ENCODE data around the gene RNF130.

The RNF130 gene

GRCh38 chr5:180071531-180072255 lies at the start of gene RNF130:
Gene RNF130, minus strand, starts transcription at chr5:180071759. Its CDS starts 57 bp downstream, at chr5:180071702.
- DNase-seq (ENCODE audit: low spot score), result peak; percentile 84

DNA sequence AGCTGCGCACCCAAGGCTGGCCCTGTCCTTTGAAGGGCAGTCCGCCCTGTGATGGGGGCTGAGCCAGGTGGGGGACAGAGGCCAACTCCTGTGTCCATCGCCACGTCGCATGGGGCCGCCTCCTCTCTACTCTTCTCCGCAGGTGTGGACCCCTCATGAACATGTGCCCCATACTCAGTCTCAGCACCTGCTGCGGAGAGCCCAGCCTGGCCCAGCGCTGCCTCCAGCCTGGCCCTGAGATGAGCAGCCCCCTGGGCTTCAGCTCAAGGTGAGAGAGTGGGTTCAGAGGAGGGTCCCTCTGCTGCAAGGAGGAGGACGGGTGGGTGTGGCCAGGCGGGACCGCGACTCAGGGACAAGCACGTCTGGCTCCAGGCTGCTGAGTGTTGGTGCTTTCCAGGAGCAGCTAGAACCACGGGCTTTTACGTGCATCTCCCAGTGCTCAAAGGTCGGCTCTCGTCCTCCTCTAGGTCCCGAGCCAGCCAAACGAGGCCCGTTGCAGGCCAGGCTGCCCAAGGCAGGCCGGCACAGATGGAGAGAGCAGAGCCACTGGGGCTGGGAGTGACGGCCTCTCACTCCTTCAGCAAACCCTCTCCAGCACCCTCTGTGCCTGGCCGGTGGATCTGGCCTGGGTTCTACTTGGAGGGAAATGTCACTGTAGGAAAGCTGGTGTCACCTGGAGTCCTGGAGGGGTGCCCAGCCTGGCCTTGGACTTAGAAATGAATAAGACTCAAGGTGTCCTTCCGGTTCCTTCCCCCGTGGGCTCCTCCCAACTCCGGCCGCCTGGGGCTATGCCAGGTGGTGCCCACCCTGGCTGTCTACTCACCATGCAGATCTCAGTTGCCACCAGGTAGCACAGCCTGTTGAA lies 48.9 kb upstream of the RNF130 start:
- DNase-seq (ENCODE audit: low spot score), result no peak

DNA sequence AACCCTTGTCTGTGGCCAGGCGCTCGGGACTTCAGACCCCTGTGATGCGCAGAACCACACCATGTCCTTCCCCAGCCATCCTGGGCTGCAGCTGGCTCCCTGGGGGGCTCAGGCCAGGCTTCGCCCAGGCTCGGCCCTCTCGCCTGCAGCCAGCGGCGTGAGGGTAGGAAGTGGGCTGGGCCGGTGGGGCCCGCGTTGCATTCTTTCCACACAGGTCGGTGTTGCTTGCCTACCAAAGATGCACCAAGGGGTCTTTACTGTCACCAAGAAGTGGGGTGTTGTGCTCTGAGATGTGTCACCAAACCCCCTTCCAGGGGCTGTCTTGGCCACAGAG lies 48.3 kb upstream of the RNF130 start:
- no peak for DNase-seq (ENCODE audit: low spot score)

DNA sequence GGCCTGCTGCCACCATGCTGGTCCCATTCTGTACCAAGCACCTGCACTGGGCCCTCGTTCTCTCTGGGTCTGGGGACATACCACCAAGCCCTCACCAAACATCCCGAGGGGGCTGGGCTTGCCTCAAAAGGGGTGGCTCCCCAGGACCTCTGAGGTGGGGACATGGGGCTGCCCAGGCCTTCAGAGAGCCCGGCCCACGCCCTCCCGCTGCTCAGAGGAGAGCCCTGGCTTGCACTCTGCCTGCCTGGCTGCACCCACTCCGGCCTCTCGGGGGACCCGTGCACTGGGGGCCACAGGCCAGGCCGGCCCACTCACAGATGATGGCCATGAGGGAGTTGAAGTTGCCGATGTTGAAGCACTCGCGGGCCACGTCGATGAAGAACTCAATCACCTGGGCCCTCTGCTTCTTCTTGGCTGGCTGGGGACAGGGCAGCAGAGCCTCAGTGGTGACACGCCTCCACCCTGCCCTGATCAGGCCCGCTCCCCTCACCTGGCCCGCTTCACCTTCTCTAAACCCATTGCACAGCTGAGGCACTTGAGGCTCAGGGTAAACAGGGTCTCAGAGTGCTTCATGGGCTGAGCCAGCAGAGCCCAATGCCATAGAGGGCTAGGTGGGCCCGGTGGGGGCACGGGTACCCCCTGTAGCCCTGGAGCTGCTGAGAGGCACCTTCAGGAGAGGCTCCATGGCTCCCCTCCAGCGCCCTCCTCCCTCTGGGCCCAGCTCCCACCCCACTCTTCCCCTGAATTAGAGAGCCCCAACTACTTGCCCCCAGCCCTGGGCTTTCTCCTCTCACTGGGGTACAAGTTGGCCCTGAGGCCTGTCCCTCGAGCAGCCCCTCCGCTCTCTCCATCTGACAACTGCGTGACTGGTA lies 47.7 kb upstream of the RNF130 start:
- no peak for DNase-seq (ENCODE audit: low spot score)

GRCh38 chr5:180118391-180118791 lies 46.8 kb upstream of the RNF130 start:
- no peak for DNase-seq (ENCODE audit: low spot score)

DNA sequence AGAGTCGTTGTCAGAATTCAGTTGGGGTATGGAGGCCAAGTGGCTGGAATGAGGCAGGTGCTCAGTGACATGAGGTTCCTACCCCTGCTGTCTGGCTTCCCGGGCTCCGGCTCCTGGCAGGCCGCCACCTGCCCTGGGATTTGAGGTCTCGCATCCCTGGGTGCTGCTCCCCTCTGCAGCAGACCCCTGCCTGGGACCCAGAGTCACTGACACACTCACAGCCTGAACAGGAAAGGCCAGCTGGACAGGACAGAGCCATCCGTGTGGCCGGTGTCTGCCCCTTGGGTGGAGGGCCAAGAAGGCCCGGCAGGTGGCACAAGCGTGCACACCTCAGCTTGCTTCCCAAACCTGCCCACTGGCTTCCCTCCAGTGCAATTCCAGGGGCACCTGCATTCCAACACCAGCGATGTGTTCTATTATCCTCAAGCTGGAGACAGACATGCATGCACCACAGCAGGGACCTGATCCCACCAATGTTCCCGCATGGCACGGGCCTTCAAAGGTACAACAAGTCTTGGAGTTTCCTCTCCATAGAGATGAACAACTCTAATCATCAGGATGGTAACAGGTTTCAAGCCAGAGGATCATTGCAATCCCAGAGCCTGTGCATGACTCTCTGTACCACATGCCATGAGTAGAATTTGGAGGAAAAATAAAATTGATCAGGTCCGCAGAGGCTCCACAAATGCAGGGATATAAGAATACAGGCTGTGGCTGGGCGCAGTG lies 45.6 kb upstream of the RNF130 start:
- DNase-seq (ENCODE audit: low spot score), result no peak

GRCh38 chr5:180116077-180116999 lies 44.8 kb upstream of the RNF130 start:
- no peak for DNase-seq (ENCODE audit: low spot score)

GRCh38 chr5:180115326-180116076 lies 43.9 kb upstream of the RNF130 start:
- no peak for DNase-seq (ENCODE audit: low spot score)

GRCh38 chr5:180114304-180115003 lies 42.9 kb upstream of the RNF130 start:
- DNase-seq (ENCODE audit: low spot score), result no peak

GRCh38 chr5:180113660-180114303 lies 42.2 kb upstream of the RNF130 start:
- no peak for DNase-seq (ENCODE audit: low spot score)

DNA sequence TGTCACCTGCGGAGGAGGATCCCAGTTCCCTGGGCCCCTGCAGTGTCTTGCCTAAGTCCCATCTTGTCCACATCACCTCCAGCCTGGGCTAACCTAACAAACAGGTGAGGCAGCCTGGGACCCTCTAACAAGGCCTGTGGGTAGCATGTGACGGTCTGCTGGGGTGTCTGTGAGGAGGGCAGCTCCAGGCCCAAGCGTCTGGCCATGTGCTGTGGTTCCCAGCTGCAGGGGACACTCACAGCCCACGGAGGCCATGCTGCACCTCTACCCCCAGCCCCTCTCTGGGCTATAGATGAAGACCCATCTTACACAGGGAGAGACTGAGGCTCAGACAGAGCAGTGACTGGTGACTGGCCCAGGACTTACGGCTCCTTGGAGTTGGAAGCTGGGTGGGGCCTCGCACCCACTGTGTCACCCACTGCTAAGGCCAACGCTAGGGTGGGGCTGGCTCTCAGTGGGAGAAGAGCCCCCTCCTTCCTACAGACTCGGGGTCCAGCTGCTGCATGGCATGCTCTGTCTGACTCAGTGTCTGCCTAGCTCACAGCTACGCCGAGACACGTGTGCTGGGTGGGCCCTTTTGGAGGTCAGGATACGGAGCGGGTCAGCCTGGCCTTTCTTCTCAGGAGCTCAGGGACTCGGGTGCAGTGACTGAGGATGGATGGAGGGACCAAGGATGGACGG lies 40.8 kb upstream of the RNF130 start:
- no peak for DNase-seq (ENCODE audit: low spot score)

GRCh38 chr5:180111273-180112002 lies 39.9 kb upstream of the RNF130 start:
- no peak for DNase-seq (ENCODE audit: low spot score)

DNA sequence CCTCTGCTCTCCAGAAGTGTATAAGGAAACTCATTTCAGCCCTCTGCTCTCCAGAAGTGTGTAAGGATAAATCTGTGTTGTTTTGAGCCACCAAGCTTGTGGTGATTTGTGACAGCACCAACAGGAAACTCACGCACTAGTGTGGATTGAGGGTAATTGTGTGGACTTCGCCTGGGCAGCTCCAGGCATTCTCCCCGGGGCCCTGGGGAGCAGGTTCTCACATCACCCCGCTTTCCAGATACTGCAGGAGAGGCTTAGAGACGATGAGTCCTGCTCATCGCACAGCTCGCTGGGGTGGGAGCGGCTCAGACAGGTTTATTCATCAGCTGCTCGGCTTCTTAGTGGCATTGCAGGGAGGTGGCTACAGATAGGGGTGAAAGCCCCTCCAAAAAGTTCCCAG lies 38.4 kb upstream of the RNF130 start:
- no peak for DNase-seq (ENCODE audit: low spot score)

- no peak for DNase-seq (ENCODE audit: low spot score)
Measured at GRCh38 chr5:180107005-180107404, 35.4 kb upstream of the RNF130 start.

DNA sequence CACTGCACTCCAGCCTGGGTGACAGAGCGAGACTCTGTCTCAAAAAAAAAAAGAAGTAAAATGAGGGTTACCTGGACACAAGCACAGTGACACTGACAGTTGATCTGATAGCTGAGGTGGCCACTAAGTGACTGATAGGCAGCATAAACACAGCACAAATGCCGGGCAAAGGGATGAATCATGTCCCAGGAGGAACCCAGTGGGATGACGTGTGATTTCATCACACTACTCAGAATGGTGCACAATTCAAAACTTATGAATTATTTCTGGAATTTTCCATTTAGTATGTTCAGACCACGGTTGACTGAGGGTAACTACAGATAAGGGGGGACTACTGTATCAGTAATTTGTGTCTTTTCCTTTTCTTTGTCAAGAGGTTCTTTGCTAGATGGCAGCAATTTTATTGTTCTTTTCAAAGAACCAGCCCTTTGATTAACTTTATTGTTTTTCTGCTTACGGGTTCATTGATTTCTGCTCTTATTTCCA lies 34.3 kb upstream of the RNF130 start:
- DNase-seq (ENCODE audit: low spot score), result no peak

DNA sequence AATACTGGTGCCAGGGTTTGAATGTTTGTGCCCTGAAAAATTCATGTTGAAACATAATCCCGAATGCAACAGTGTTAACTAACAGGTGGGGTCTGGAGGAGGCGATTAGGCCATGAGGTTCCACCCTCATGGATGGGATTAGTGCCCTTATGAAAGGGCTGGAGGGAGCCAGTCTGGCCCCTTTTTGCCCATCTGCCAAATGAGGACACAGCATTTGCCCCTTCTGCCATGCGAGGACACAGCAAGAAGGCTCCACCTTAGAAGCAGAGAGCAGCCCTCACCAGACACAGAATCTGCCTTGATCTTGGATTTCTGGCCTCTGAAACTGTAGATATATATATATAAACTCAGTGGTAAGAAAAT lies 32.6 kb upstream of the RNF130 start:
- no peak for DNase-seq (ENCODE audit: low spot score)

DNA sequence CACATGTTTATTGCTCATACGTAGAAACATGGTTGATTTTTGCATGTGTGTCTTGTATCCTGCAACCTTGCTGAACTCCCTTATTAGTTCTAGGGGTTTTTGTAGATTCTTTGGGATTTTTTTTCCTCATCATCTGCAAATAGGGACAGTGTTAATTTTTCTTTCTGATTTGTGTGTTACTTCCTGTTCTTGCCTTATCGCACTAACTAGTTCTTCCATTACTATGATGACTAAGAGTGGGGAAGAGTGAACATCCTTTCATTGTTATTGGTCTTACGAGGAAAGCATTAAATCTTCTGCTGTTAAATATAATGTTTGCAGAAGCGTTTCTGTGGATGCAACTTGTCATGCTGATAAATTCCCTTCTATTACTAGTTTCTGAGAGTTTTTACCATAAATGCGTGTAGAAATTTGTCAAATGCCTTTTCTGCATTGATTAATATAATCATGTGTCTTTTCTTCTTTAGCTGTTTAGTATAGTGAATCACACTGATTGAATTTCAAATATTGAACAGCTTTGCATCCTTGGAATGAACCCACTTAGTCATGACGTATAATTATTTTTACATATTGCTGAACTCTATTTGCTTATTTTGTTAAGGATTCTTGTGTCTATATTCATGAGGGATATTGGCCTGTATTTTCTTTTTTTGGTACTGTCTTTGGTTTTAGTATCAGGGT lies 32.1 kb upstream of the RNF130 start:
- no peak for DNase-seq (ENCODE audit: low spot score)
